NCI-H2196 treated with DMSO at 0.1 percent for 48 hours (cell line): ENCODE results near the gene SDR9C7.
"Not testable (repeated sequence)": the region's sequence is repeated elsewhere in the genome, so short reads cannot be mapped to it uniquely, and the experiment has no call there.

Source experiments
- DNase-seq: peaks from one replicate; lab custom pipeline; 2025; ENCODE audit not compliant: unreplicated experiment; lab: John Stamatoyannopoulos, UW

SDR9C7 gene

GRCh38 chr12:56933826-56934625 lies at the start of gene SDR9C7:
Gene SDR9C7, minus strand, starts transcription at chr12:56934408. Its CDS starts 147 bp downstream, at chr12:56934261.
- no peak for DNase-seq

GRCh38 chr12:56983386-56983785 lies 49.2 kb upstream of the SDR9C7 start:
- DNase-seq: no peak

- DNase-seq: not testable (repeated sequence)
These were observed 48.5 kb upstream of the SDR9C7 start for GRCh38 chr12:56982578-56983236.

- DNase-seq: no peak
These were observed 46.8 kb upstream of the SDR9C7 start for GRCh38 chr12:56980941-56981530.

GRCh38 chr12:56980268-56980667 lies 46.1 kb upstream of the SDR9C7 start:
- DNase-seq: no peak

- no peak for DNase-seq
These were observed 45.4 kb upstream of the SDR9C7 start for GRCh38 chr12:56979628-56980027.

- DNase-seq: no peak
These were observed 44.4 kb upstream of the SDR9C7 start for GRCh38 chr12:56978397-56979138.

GRCh38 chr12:56977361-56977760 lies 43.2 kb upstream of the SDR9C7 start:
- not testable (repeated sequence) for DNase-seq

- not testable (repeated sequence) for DNase-seq
These were observed 40.0 kb upstream of the SDR9C7 start for GRCh38 chr12:56974224-56974623.

GRCh38 chr12:56968910-56969309 lies 34.7 kb upstream of the SDR9C7 start:
- DNase-seq: not testable (repeated sequence)

- DNase-seq: not testable (repeated sequence)
These were observed 31.9 kb upstream of the SDR9C7 start for GRCh38 chr12:56965997-56966642.

GRCh38 chr12:56965124-56965523 lies 30.9 kb upstream of the SDR9C7 start:
- DNase-seq: not testable (repeated sequence)

GRCh38 chr12:56963557-56963956 lies 29.3 kb upstream of the SDR9C7 start:
- DNase-seq: not testable (repeated sequence)

- DNase-seq: not testable (repeated sequence)
These were observed 28.0 kb upstream of the SDR9C7 start for GRCh38 chr12:56962247-56962646.

GRCh38 chr12:56958422-56958821 lies 24.2 kb upstream of the SDR9C7 start:
- no peak for DNase-seq

GRCh38 chr12:56957229-56958052 lies 23.2 kb upstream of the SDR9C7 start, which contains the start of gene RDH16:
Gene RDH16, minus strand, starts transcription at chr12:56957608. Its CDS starts 146 bp downstream, at chr12:56957462.
- no peak for DNase-seq

- no peak for DNase-seq
These were observed 21.5 kb upstream of the SDR9C7 start for GRCh38 chr12:56955631-56956256.

GRCh38 chr12:56954958-56955355 lies 20.7 kb upstream of the SDR9C7 start:
- DNase-seq: no peak
